Measurements from ENCODE around the gene BABAM2.

DNA sequence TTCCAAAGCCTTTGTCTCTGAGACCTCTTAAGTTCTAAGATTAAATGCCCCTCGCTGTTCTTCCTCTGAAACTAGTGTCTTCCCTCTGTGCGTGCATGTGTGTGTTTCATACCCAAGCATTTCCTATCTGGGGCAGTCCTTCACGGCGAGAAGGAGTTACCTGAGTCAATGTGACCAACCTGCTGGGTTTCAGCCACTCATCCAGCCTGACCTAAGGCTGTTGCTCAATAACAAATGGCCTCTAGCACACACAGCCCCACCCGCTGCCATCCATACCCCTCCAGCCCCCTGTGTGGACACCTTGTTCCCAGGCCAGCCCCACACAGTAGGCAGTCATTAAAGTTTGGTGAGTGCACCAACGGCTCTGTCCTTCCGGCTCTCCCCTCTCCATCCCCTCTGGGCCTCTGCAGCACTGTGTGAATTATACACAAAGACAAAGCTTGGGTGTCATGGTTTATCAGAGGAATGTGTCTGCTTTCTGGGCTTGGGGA, 448.3 kb downstream of the BABAM2 start:
- TF ChIP-seq, protein P1, sequence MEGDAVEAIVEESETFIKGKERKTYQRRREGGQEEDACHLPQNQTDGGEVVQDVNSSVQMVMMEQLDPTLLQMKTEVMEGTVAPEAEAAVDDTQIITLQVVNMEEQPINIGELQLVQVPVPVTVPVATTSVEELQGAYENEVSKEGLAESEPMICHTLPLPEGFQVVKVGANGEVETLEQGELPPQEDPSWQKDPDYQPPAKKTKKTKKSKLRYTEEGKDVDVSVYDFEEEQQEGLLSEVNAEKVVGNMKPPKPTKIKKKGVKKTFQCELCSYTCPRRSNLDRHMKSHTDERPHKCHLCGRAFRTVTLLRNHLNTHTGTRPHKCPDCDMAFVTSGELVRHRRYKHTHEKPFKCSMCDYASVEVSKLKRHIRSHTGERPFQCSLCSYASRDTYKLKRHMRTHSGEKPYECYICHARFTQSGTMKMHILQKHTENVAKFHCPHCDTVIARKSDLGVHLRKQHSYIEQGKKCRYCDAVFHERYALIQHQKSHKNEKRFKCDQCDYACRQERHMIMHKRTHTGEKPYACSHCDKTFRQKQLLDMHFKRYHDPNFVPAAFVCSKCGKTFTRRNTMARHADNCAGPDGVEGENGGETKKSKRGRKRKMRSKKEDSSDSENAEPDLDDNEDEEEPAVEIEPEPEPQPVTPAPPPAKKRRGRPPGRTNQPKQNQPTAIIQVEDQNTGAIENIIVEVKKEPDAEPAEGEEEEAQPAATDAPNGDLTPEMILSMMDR (IDR thresholded peaks at IDR 0.05), result no peak
- no peak for TF ChIP-seq POLR2A (IDR thresholded peaks at IDR 0.05)

Data from heart left ventricle (tissue), 13 donors.